Activated CD4-positive, alpha-beta T cell treated with anti-CD3 and anti-CD28 coated beads, Interleukin-2, amount 10 ng/mL, durations not matched to agents 7 days and 5 days (primary cell): ENCODE data around the gene CREB3L2. TPM values are rescaled to one million over a fixed set of nuclear protein-coding genes. Genes with fewer than 3 reads are reported as not detected.
"Not testable (repeated sequence)": the region's sequence is repeated elsewhere in the genome, so short reads cannot be mapped to it uniquely, and the experiment has no call there.

Source experiments
- CTCF ChIA-PET: fragments of 350-600 bp; sonication (Branson Sonifier 250); formaldehyde crosslinking; loops from one replicate; lab custom pipeline; 2021; ENCODE audit warnings: antibody characterized with exemption; lab: Charles Lee
- POLR2A ChIA-PET: fragments of 350-600 bp; sonication (Branson Sonifier 250); formaldehyde crosslinking; loops from one replicate; lab custom pipeline; 2021; ENCODE audit warnings: antibody characterized with exemption; lab: Charles Lee
- DNase-seq: peaks from one replicate; pipeline ENCODE4 v3.0.0-alpha.2; 2020
- H3K27ac Mint-ChIP-seq: one replicate; pipeline ENCODE4 v1.8.0; 2021; ENCODE audit warnings: mild to moderate bottlenecking, moderate library complexity, mixed read lengths
- H3K27me3 Mint-ChIP-seq: one replicate; pipeline ENCODE4 v1.8.0; 2021; ENCODE audit warnings: mixed read lengths
- H3K36me3 Mint-ChIP-seq: one replicate; pipeline ENCODE4 v1.8.0; 2021; ENCODE audit warnings: low read depth, mixed read lengths
- H3K4me1 Mint-ChIP-seq: one replicate; pipeline ENCODE4 v1.8.0; 2021; ENCODE audit warnings: mixed read lengths
- H3K4me3 Mint-ChIP-seq: one replicate; pipeline ENCODE4 v1.8.0; 2021; ENCODE audit warnings: mild to moderate bottlenecking, moderate library complexity, mixed read lengths
- H3K9me3 Mint-ChIP-seq: one replicate; pipeline ENCODE4 v1.8.0; 2021; ENCODE audit warnings: mixed read lengths
- total RNA-seq, 2 experiments: library from RNA; stranded (reverse); gene quantifications; one replicate each; pipeline ENCODE4 v1.2.3, GENCODE V29; 2021

The CREB3L2 gene
- total RNA-seq, 2 experiments from 2014 or later, result 23.1 to 25.7 TPM

GRCh38 chr7:137928626-137929025, 73.3 kb downstream of the CREB3L2 start:
- Mint-ChIP-seq H3K4me3 (no peak overlapping the region), H3K27me3 (no peaks in the 10 kb centered on the region), H3K27ac (no peak overlapping the region), H3K36me3 (peaks cover 46% of the 10 kb centered on the region), H3K4me1 (peaks cover 14% of the 10 kb centered on the region), H3K9me3 (no peaks in the 10 kb centered on the region)
- ChIA-PET CTCF (interaction anchor here (1.8 kb wide), 1 partner anchor 20 kb away, joined by 5 read pairs; no protein-coding TSS in a partner anchor), POLR2A (no interaction called here)
- no peak for DNase-seq

- peaks cover 46% of the 10 kb centered on the region for H3K36me3 Mint-ChIP-seq
- CTCF ChIA-PET, result interaction anchor here (1.4 to 1.8 kb wide), 2 partner anchors 21 to 80 kb away, joined by 3 to 5 read pairs; no protein-coding TSS in a partner anchor
- POLR2A ChIA-PET, result no interaction called here
- no peak for DNase-seq
- H3K27ac Mint-ChIP-seq, result no peak overlapping the region
- no peaks in the 10 kb centered on the region for H3K27me3 Mint-ChIP-seq
- H3K4me3 Mint-ChIP-seq, result no peak overlapping the region
- H3K9me3 Mint-ChIP-seq, result no peaks in the 10 kb centered on the region
- peaks cover 8% of the 10 kb centered on the region for H3K4me1 Mint-ChIP-seq
These were observed 74.5 kb downstream of the CREB3L2 start for GRCh38 chr7:137927386-137927785.

- peaks cover 15% of the 10 kb centered on the region for H3K4me1 Mint-ChIP-seq
- CTCF ChIA-PET, H3K27me3 Mint-ChIP-seq, H3K9me3 Mint-ChIP-seq, H3K4me3 Mint-ChIP-seq, H3K27ac Mint-ChIP-seq, POLR2A ChIA-PET, DNase-seq: not testable (repeated sequence)
- peaks cover 52% of the 10 kb centered on the region for H3K36me3 Mint-ChIP-seq
These were observed 75.7 kb downstream of the CREB3L2 start for GRCh38 chr7:137926206-137926605.

- POLR2A ChIA-PET, result no interaction called here
- Mint-ChIP-seq H3K27ac (no peak overlapping the region), H3K27me3 (no peaks in the 10 kb centered on the region), H3K4me3 (no peak overlapping the region), H3K36me3 (peaks cover 56% of the 10 kb centered on the region), H3K4me1 (peaks cover 19% of the 10 kb centered on the region), H3K9me3 (no peaks in the 10 kb centered on the region)
- no peak for DNase-seq
- CTCF ChIA-PET, result no interaction called here
These were observed 76.1 kb downstream of the CREB3L2 start for GRCh38 chr7:137925754-137926153.

- no peak for DNase-seq
- ChIA-PET CTCF (interaction anchor here (0.9 to 1.0 kb wide), 2 partner anchors 53 to 65 kb away, joined by 3 to 5 read pairs; no protein-coding TSS in a partner anchor), POLR2A (no interaction called here)
- Mint-ChIP-seq H3K4me1 (peaks cover 21% of the 10 kb centered on the region), H3K36me3 (peaks cover 58% of the 10 kb centered on the region), H3K4me3 (no peak overlapping the region), H3K27ac (no peak overlapping the region), H3K27me3 (no peaks in the 10 kb centered on the region), H3K9me3 (no peaks in the 10 kb centered on the region)
These were observed 76.8 kb downstream of the CREB3L2 start for GRCh38 chr7:137925091-137925490.

- peaks cover 59% of the 10 kb centered on the region for H3K36me3 Mint-ChIP-seq
These were observed 78.5 kb downstream of the CREB3L2 start for GRCh38 chr7:137923380-137923779.

GRCh38 chr7:137920637-137921399, 81.1 kb downstream of the CREB3L2 start:
- DNase-seq, result no peak
- CTCF ChIA-PET, result interaction anchor here (0.9 to 2.0 kb wide), 4 partner anchors 17 to 82 kb away, joined by 3 to 7 read pairs (median 5); partner anchors contain the start of gene CREB3L2
- POLR2A ChIA-PET, result no interaction called here
- Mint-ChIP-seq H3K4me1 (peaks cover 26% of the 10 kb centered on the region), H3K27ac (no peak overlapping the region), H3K4me3 (no peak overlapping the region), H3K9me3 (no peaks in the 10 kb centered on the region), H3K36me3 (peaks cover 43% of the 10 kb centered on the region), H3K27me3 (no peaks in the 10 kb centered on the region)

More at GRCh38 chr7:137923380-137923779, 78.5 kb downstream of the CREB3L2 start:
- H3K27me3 Mint-ChIP-seq, result no peaks in the 10 kb centered on the region
- no peak overlapping the region for H3K27ac Mint-ChIP-seq
- ChIA-PET CTCF (interaction anchor here (0.6 to 1.4 kb wide), 2 partner anchors 20 to 72 kb away, joined by 3 read pairs; no protein-coding TSS in a partner anchor), POLR2A (no interaction called here)
- peaks cover 21% of the 10 kb centered on the region for H3K4me1 Mint-ChIP-seq
- DNase-seq, result no peak
- no peak overlapping the region for H3K4me3 Mint-ChIP-seq
- no peaks in the 10 kb centered on the region for H3K9me3 Mint-ChIP-seq

- Mint-ChIP-seq H3K36me3 (peaks cover 38% of the 10 kb centered on the region), H3K4me3 (no peak overlapping the region), H3K9me3 (no peaks in the 10 kb centered on the region), H3K27ac (no peak overlapping the region), H3K27me3 (no peaks in the 10 kb centered on the region), H3K4me1 (peaks cover 26% of the 10 kb centered on the region)
- no peak for DNase-seq
- POLR2A ChIA-PET, result no interaction called here
- CTCF ChIA-PET, result interaction anchor here (1.2 to 2.0 kb wide), 3 partner anchors 16 to 83 kb away, joined by 3 to 7 read pairs (median 7); partner anchors contain the start of gene CREB3L2
These were observed 81.9 kb downstream of the CREB3L2 start for GRCh38 chr7:137919987-137920386.

GRCh38 chr7:137916980-137917645, 84.8 kb downstream of the CREB3L2 start:
- Mint-ChIP-seq H3K9me3 (no peaks in the 10 kb centered on the region), H3K27me3 (no peaks in the 10 kb centered on the region), H3K36me3 (peaks cover 35% of the 10 kb centered on the region), H3K4me3 (no peak overlapping the region), H3K4me1 (peaks cover 18% of the 10 kb centered on the region), H3K27ac (no peak overlapping the region)
- ChIA-PET POLR2A (interaction anchor here (0.5 kb wide), 1 partner anchor 190 kb away, joined by 3 read pairs; no protein-coding TSS in a partner anchor), CTCF (interaction anchor here (1.2 kb wide), 1 partner anchor 22 kb away, joined by 3 read pairs; no protein-coding TSS in a partner anchor)
- DNase-seq, result no peak

- H3K4me3 Mint-ChIP-seq, result no peak overlapping the region
- H3K36me3 Mint-ChIP-seq, result peaks cover 32% of the 10 kb centered on the region
- CTCF ChIA-PET, result interaction anchor here (0.6 to 1.2 kb wide), 2 partner anchors 22 to 83 kb away, joined by 3 read pairs; no protein-coding TSS in a partner anchor
- H3K27me3 Mint-ChIP-seq, result no peaks in the 10 kb centered on the region
- no peak for DNase-seq
- peaks cover 14% of the 10 kb centered on the region for H3K4me1 Mint-ChIP-seq
- no peaks in the 10 kb centered on the region for H3K9me3 Mint-ChIP-seq
- H3K27ac Mint-ChIP-seq, result no peak overlapping the region
- POLR2A ChIA-PET, result no interaction called here
These were observed 85.3 kb downstream of the CREB3L2 start for GRCh38 chr7:137916564-137916963.

GRCh38 chr7:137915266-137915665, 86.6 kb downstream of the CREB3L2 start:
- H3K9me3 Mint-ChIP-seq, result no peaks in the 10 kb centered on the region
- POLR2A ChIA-PET, result no interaction called here
- peaks cover 25% of the 10 kb centered on the region for H3K36me3 Mint-ChIP-seq
- DNase-seq, result no peak
- H3K27me3 Mint-ChIP-seq, result no peaks in the 10 kb centered on the region
- H3K4me3 Mint-ChIP-seq, result no peak overlapping the region
- CTCF ChIA-PET, result interaction anchor here (0.6 to 1.3 kb wide), 2 partner anchors 88 to 542 kb away, joined by 3 to 4 read pairs; no protein-coding TSS in a partner anchor
- peaks cover 5% of the 10 kb centered on the region for H3K4me1 Mint-ChIP-seq
- H3K27ac Mint-ChIP-seq, result no peak overlapping the region

- ChIA-PET CTCF (interaction anchor here (0.8 to 1.5 kb wide), 4 partner anchors 9 to 89 kb away, joined by 3 to 4 read pairs (median 4); no protein-coding TSS in a partner anchor), POLR2A (no interaction called here)
- Mint-ChIP-seq H3K27ac (no peak overlapping the region), H3K4me3 (no peak overlapping the region), H3K9me3 (no peaks in the 10 kb centered on the region), H3K36me3 (peaks cover 25% of the 10 kb centered on the region), H3K27me3 (no peaks in the 10 kb centered on the region), H3K4me1 (peaks cover 5% of the 10 kb centered on the region)
- DNase-seq, result no peak
These were observed 87.9 kb downstream of the CREB3L2 start for GRCh38 chr7:137913985-137914384.
